Stimulated activated CD8-positive, alpha-beta memory T cell treated with anti-CD3 and anti-CD28 coated beads, Interleukin-7, amount 100 ng/mL, for 1 hour (primary cell): ENCODE data around the gene IGF2R.

Experiments used
- DNase-seq, 2 donors: peaks; one replicate each; pipeline ENCODE4 v3.0.0-alpha.2; 2020; ENCODE audit warnings: low read depth in 2 of 2

IGF2R gene

GRCh38 chr6:160044687-160045086, 75.8 kb downstream of the IGF2R start:
- DNase-seq: no peak

- DNase-seq: no peak
Observed at GRCh38 chr6:160048471-160048870, 79.6 kb downstream of the IGF2R start.

DNA sequence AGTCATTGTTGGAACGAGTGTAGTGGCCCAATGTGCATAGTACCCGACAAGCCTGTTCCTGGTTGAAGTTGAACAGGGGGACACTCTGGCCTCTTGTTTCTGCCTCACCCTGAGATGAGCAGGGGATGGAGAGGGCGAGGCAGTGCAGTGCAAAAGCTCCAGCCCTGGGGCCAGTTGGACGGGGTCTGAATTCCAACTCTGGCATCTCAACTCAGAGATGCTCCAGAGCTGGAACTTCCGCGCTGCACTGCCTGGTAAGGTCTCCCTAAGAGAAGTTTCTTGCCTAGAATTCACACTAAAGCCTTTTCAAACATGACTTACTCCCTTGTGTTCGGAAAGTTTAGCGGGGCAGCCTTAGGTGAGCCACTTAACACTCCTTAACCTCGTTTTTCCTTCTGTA, 80.5 kb downstream of the IGF2R start:
- no peak for DNase-seq

DNA sequence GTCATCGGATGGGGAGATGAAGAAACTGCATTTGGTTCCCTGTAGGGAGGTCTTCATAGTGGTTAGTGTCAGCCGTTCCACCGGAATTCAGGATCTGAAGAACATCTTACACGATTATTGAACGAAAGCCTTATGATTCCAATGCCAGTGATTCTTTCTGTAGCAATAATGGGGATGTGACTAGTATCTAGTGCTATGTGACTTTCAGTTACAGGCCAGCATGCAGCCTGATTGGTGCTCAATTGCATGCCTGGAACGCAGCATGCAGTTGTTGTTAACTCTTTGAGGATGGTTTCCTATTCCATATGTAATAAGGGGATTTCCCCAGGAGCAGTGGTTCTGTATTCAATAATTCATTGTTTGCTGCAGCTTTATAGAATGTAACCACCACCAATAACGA, 81.1 kb downstream of the IGF2R start:
- no peak for DNase-seq

DNA sequence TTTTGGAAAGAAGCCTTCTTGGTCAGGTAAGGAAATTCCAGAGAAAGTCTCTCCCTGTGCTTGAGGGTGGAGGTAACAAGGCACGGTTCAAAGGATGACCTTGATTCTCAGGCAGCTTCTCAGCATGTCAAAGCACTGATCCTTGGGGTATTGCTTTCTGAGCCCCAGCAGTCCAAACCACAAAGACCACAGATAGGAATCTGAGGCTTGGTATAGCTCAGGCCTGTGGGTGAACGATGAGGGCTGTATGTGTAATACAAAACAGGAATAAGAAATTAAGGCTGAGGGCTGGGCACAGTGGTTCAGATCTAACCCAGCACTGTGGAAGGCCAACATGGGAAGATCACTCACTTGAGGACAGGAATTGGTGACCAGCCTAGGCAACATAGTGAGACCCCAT, 82.5 kb downstream of the IGF2R start:
- no peak for DNase-seq

DNA sequence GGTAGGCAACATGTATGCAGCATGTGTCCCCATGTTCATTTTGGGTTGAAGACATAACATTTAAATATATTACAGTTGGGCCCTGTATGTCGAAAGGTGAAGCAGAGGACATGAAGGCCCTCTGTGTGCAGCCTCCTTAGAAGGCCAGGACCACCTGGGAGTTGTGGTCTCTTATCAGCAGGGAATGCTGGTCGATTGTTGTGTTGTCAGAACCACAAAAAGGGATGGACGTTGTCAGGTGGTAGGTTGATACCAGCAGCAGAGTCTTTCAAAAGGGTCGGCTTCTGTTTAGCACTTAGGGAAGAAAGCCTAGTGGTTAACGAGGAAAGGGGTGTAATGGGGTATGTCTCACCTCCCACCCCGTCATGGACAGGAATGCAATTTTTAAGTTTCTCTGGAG, 85.4 kb downstream of the IGF2R start:
- no peak for DNase-seq

DNA sequence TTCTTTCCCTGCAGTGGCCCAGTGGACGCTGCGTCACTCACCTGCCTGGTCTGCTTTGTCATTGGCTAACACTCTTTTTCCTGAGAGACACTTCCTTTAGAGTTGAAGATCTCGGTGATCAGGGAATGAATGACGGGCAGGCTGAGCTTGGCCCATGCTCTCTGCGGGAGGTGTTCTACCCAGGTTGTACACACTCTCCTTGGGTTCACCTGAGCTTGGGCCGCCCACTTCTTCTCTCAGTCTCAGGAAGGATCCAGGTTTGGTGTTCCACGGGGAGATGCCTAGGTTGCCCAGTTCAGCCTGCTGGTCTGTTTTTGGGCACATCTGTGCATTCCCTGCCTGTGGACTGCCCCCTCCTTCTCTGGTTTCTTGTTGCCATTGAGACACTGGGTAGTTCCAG, 86.0 kb downstream of the IGF2R start:
- no peak for DNase-seq

- no peak for DNase-seq
Observed at GRCh38 chr6:160055378-160055777, 86.5 kb downstream of the IGF2R start.

DNA sequence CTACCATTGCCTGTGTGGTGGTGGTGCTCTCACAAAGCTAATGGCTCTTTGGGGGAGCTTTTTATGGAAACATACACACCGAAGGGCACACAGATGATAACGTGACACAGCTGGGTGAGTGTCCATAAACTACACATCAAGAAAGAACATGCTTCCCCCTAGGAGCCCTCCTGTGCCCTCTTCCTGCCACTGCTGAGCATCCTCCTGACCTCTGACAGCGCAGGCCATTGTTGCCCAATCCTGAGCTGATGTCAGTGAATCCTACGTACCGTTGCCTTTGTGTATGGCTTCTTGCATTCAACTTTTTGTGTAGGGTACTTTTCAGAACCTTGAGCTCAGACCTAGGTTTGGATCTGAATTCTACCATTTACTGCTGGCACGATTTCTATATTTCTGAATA, 86.9 kb downstream of the IGF2R start:
- no peak for DNase-seq

- DNase-seq: no peak
Observed at GRCh38 chr6:160057080-160057479, 88.2 kb downstream of the IGF2R start.

- no peak for DNase-seq
Observed at GRCh38 chr6:160058603-160059215, 89.8 kb downstream of the IGF2R start.

GRCh38 chr6:160060221-160060620, 91.3 kb downstream of the IGF2R start:
- no peak for DNase-seq

DNA sequence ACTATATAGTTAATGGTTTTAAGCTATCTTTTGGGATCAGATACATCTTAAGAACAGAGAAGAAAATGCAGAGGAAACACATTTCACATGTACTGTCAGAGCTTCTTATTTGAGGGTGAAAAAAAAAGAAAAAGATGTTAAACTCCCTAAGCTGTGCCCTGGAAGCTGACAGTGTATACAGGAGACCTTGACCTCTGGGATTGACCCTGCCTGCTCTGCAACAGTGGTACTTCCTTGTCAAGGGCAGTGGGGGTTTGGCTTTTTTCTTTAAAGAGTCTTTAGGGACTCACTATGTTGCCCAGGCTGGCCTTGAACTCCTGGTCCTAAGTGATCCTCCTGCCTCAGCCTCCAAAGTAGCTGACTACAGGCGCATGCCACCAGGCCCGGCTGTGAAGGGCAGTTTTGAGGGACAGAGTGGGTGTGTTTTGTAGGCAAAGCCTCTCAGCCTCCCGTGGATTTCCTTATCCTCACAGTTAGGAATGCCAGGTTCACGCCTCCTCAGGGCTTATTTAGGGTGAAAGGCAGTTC, 92.1 kb downstream of the IGF2R start:
- no peak for DNase-seq

GRCh38 chr6:160063771-160064413, 95.0 kb downstream of the IGF2R start:
- no peak for DNase-seq

DNA sequence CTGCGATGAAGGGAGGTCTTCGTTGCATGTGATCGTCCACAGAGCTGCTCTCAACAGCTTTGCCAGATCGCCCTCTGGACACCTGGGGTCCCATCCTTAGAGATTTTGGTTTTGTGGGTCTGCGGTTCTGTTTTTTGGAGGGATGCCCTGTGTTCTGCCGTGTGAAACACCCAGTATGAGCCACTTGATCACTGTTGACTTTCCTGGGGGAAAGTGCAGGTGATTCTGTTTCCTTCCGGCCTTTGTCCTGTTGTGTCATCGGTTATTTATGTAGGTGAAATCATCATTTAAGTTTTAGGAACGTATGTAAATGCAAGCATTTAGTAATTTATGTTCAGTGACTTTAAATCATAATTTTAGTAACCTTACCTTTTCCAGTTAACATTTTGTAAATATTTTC, 96.3 kb downstream of the IGF2R start:
- no peak for DNase-seq

DNA sequence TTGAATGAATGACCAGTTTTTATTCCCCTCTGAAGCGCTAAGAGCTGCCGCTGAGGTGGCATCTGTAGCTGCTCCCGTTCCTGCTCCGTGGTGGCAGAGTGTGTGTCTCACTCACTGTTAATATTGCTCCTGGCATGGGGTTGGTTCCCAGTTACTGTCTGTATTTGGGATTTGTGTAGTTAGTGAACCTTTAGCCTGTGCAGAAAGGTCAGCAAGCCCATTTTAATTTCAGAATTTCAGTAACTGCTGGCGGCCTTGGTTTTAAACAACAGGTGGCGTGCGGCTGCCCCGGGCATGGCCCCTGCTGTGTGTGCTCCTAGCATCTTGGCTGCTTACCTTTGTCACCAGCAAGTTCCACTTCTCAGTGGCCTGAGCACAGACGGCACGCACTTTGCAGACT, 98.7 kb downstream of the IGF2R start:
- DNase-seq: no peak

GRCh38 chr6:160068346-160068745, 99.5 kb downstream of the IGF2R start:
- DNase-seq: no peak

GRCh38 chr6:160069050-160069454, 100.2 kb downstream of the IGF2R start:
- no peak for DNase-seq

- no peak for DNase-seq
Observed at GRCh38 chr6:160069459-160069858, 100.6 kb downstream of the IGF2R start.

GRCh38 chr6:160070427-160070826, 101.5 kb downstream of the IGF2R start:
- DNase-seq: no peak

DNA sequence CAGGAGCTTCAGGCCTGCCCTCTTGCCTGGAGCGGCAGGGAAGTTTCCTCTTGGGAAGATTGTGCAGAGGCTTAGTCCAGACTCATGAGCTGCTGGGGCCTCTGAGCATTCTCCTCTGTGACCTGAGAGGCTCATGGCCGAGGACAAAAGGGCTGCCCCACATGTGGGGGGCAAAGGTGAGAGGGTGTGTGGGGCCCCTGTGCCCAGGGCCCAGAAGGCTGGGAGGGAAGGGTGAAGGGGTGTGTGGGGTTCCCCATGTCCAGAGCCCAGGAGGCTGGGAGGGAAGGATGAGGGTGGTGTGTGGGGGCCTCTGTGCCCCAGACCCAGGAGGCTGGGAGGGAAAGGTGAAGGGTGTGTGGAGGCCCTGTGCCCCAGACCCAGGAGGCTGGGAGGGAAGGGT, 101.9 kb downstream of the IGF2R start:
- no peak for DNase-seq

DNA sequence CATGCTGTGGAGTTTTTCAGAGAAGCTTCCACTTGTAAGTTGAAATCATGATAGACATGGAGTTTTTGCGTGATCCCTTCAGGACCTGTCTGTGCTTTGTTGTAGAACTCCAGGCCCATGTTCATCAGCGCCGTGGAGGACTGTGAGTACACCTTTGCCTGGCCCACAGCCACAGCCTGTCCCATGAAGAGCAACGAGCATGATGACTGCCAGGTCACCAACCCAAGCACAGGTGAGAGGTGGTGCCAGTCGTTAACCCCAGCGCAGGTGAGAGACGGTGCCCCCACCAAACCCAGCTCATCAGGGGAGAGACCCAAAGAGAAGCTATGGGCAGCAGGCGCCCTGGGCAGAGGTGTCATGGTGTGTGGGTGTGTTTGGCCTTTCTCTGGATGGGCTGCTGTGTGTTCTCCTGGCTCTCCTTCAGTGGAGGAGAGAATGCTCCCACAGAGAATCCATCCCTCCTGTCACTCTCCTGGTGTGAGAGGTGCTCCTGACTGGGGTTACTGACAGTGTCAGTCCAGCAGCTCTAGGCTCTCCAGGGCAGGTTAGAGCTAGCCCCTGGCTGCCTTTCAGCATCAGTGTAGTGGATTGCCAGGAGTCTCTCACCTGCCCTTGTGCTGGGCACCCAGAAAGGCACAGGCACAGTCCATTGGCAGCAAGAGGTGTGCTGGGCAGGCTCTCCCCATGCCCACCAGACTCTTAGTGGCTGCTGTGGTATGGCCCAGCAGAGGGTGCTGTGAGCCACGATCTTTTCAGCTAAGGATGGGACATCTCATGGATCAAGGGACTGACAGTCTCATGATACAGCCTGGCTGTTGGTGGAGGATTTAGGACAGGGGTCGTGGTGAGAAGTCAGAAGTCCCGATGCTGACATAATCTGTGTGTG, 103.2 kb downstream of the IGF2R start:
- no peak for DNase-seq

DNA sequence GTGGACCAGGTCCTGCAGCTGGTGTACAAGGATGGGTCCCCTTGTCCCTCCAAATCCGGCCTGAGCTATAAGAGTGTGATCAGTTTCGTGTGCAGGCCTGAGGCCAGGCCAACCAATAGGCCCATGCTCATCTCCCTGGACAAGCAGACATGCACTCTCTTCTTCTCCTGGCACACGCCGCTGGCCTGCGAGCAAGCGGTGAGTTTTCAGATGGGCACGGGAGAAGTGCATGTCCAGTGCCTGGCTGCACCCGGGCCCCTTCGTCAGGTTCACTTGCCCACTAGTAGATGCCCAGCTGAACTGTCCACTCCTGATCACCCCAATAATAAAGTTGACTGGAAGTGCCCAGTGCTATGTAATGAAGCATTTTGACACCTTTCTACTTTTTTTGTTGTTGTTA, 104.4 kb downstream of the IGF2R start:
- no peak for DNase-seq
